H1 (cell line): ENCODE data around the gene S100A16. TPM values are rescaled to one million over a fixed set of nuclear protein-coding genes. Genes with fewer than 3 reads are reported as not detected.

ENCODE experiments used
- CTCF ChIA-PET: fragments of 300-600 bp; sonication (Branson Sonifier 250); formaldehyde crosslinking; loops from one replicate; lab custom pipeline; 2021; ENCODE audit not compliant: partially characterized antibody; lab: Charles Lee
- POLR2A ChIA-PET: fragments of 300-600 bp; sonication (Branson Sonifier 250); formaldehyde crosslinking; loops from one replicate; lab custom pipeline; 2021; ENCODE audit warnings: inconsistent platforms; ENCODE audit not compliant: partially characterized antibody; lab: Charles Lee
- DNase-seq, 2 experiments: peaks; one replicate each; pipeline versions ENCODE4 v3.0.0 to v3.0.0-alpha.2; 2010 to 2022; ENCODE audit warnings: low spot score in 2 of 2, low read depth in 1 of 2, mixed read lengths in 1 of 2
- FAIRE-seq: peaks from 2 replicates; lab custom pipeline; 2011; peaks lifted over from hg19 to GRCh38; lab: Jason Lieb, UNC
- H2AFZ ChIP-seq: 2 replicates; pipeline ENCODE4 v1.8.1; 2012; ENCODE audit warnings: low read length, inconsistent platforms
- H2AK5ac ChIP-seq: 2 replicates; pipeline ENCODE4 v1.6.1; 2013; ENCODE audit warnings: low read depth, low read length
- H2BK120ac ChIP-seq: replicated peaks from 2 replicates; pipeline ENCODE3; 2013; ENCODE audit warnings: low read depth, low read length, inconsistent platforms
- H2BK12ac ChIP-seq: 2 replicates; pipeline ENCODE4 v1.6.1; 2013; ENCODE audit warnings: low read depth, low read length
- H2BK15ac ChIP-seq: 2 replicates; pipeline ENCODE4 v1.6.1; 2013; ENCODE audit warnings: low read length
- H2BK20ac ChIP-seq: 2 replicates; pipeline ENCODE4 v1.6.1; 2013; ENCODE audit warnings: low read length
- H2BK5ac ChIP-seq: 2 replicates; pipeline ENCODE4 v1.6.1; 2013; ENCODE audit warnings: low read depth, low read length
- H3K14ac ChIP-seq: 2 replicates; pipeline ENCODE4 v1.6.1; 2013; ENCODE audit warnings: inconsistent platforms; ENCODE audit not compliant: insufficient read length
- H3K18ac ChIP-seq: 2 replicates; pipeline ENCODE4 v1.6.1; 2013; ENCODE audit warnings: low read length; ENCODE audit errors: extremely low read depth
- H3K23ac ChIP-seq: 2 replicates; pipeline ENCODE4 v1.6.1; 2013; ENCODE audit warnings: inconsistent platforms; ENCODE audit not compliant: insufficient read length
- H3K23me2 ChIP-seq: 2 replicates; pipeline ENCODE4 v1.6.1; 2013; ENCODE audit warnings: low read depth, low read length
- H3K27ac ChIP-seq: 2 replicates; pipeline ENCODE4 v1.6.1; 2011; ENCODE audit warnings: low read depth, low read length, inconsistent platforms
- H3K27me3 ChIP-seq, 4 experiments: replicated peaks in 1 of 4; 1 replicate in 1 of 4; 2 replicates in 3 of 4; pipeline versions ENCODE4 v1.6.1 to v1.8.1; 2011 to 2013; ENCODE audit warnings: low read length in 3 of 4, mild to moderate bottlenecking in 3 of 4, inconsistent platforms in 2 of 4, mixed read lengths in 2 of 4, moderate library complexity in 1 of 4; ENCODE audit not compliant: control insufficient read depth in 3 of 4, insufficient read depth in 3 of 4; ENCODE audit errors: extremely low read depth in 1 of 4
- H3K36me3 ChIP-seq, 4 experiments: 2 replicates each; pipeline versions ENCODE4 v1.6.1 to v1.8.1; 2011 to 2013; ENCODE audit warnings: mild to moderate bottlenecking in 4 of 4, low read length in 3 of 4, moderate library complexity in 2 of 4, control low read depth in 1 of 4, inconsistent platforms in 1 of 4; ENCODE audit not compliant: insufficient read depth in 4 of 4, control insufficient read depth in 2 of 4
- H3K4ac ChIP-seq: replicated peaks from 2 replicates; pipeline ENCODE3; 2013; ENCODE audit warnings: low read length, low read depth, mixed read lengths, inconsistent platforms; ENCODE audit not compliant: insufficient read length
- H3K4me1 ChIP-seq, 4 experiments: replicated peaks in 1 of 4; 1 replicate in 1 of 4; 2 replicates in 3 of 4; pipeline versions ENCODE4 v1.6.1 to v1.8.1; 2011 to 2013; ENCODE audit warnings: low read length in 3 of 4, inconsistent platforms in 2 of 4, mixed read lengths in 1 of 4; ENCODE audit not compliant: insufficient read depth in 4 of 4, control insufficient read depth in 3 of 4
- H3K4me2 ChIP-seq, 2 experiments: 2 replicates each; pipeline versions ENCODE4 v1.6.1 to v1.8.1; 2011 to 2013; ENCODE audit warnings: low read depth in 2 of 2, low read length in 2 of 2, control low read depth in 1 of 2, inconsistent platforms in 1 of 2, mild to moderate bottlenecking in 1 of 2; ENCODE audit not compliant: insufficient read depth in 1 of 2
- H3K4me3 ChIP-seq, 4 experiments: fragments of 200-600, 300-600 bp in 1 of 4; sonication (generic), shearing (Covaris generic), sonication (Bioruptor Twin) in 1 of 4; 2 replicates each; pipeline versions ENCODE4 v1.5.1 to v1.8.1; 2011 to 2016; ENCODE audit warnings: low read length in 4 of 4, low read depth in 3 of 4, control low read depth in 2 of 4, inconsistent platforms in 2 of 4, mild to moderate bottlenecking in 2 of 4, mixed read lengths in 1 of 4, moderate library complexity in 1 of 4; ENCODE audit not compliant: insufficient read depth in 2 of 4; ENCODE audit errors: extremely low read depth in 1 of 4
- H3K56ac ChIP-seq: replicated peaks from 2 replicates; pipeline ENCODE3; 2013; ENCODE audit warnings: low read depth, mild to moderate bottlenecking, mixed read lengths, low read length, inconsistent platforms; ENCODE audit not compliant: insufficient read length
- H3K79me1 ChIP-seq: 2 replicates; pipeline ENCODE4 v1.6.1; 2013; ENCODE audit warnings: low read depth, low read length, control low read depth
- H3K79me2 ChIP-seq, 2 experiments: 2 replicates each; pipeline versions ENCODE4 v1.6.1 to v1.8.1; 2012 to 2013; ENCODE audit warnings: low read length in 2 of 2, mild to moderate bottlenecking in 2 of 2, inconsistent platforms in 1 of 2; ENCODE audit not compliant: insufficient read depth in 2 of 2, control insufficient read depth in 1 of 2
- H3K9ac ChIP-seq, 4 experiments: replicated peaks in 1 of 4; 1 replicate in 1 of 4; 2 replicates in 3 of 4; pipeline versions ENCODE4 v1.6.1 to v1.8.1; 2011 to 2013; ENCODE audit warnings: low read depth in 3 of 4, low read length in 3 of 4, control low read depth in 2 of 4, mild to moderate bottlenecking in 2 of 4, moderate library complexity in 2 of 4, inconsistent platforms in 1 of 4; ENCODE audit errors: extremely low read depth in 1 of 4
- H3K9me3 ChIP-seq, 2 experiments: 2 replicates each; pipeline versions ENCODE4 v1.6.1 to v1.8.1; 2012 to 2013; ENCODE audit warnings: mild to moderate bottlenecking in 2 of 2, moderate library complexity in 2 of 2, control low read depth in 1 of 2, inconsistent platforms in 1 of 2, low read depth in 1 of 2, low read length in 1 of 2, mixed read lengths in 1 of 2; ENCODE audit not compliant: insufficient read depth in 2 of 2
- H4K20me1 ChIP-seq, 2 experiments: replicated peaks in 1 of 2; 2 replicates each; pipeline versions ENCODE3 to v1.8.1; 2011 to 2013; ENCODE audit warnings: inconsistent platforms in 2 of 2, low read length in 2 of 2, mild to moderate bottlenecking in 1 of 2; ENCODE audit not compliant: insufficient read depth in 2 of 2, control insufficient read depth in 1 of 2
- H4K5ac ChIP-seq: 2 replicates; pipeline ENCODE4 v1.6.1; 2013; ENCODE audit warnings: low read length, low read depth, mixed read lengths, inconsistent platforms; ENCODE audit not compliant: insufficient read length
- H4K8ac ChIP-seq: 2 replicates; pipeline ENCODE4 v1.8.0; 2013; ENCODE audit warnings: mild to moderate bottlenecking, moderate library complexity, low read length, inconsistent platforms; ENCODE audit not compliant: insufficient read depth; ENCODE audit errors: extremely low read depth
- H4K91ac ChIP-seq: replicated peaks from 2 replicates; pipeline ENCODE3; 2013; ENCODE audit warnings: low read length, mixed read lengths, inconsistent platforms; ENCODE audit not compliant: insufficient read length
- CREB1 ChIP-seq: IDR thresholded peaks from 2 replicates; pipeline ENCODE4 v1.6.1; 2012; ENCODE audit warnings: inconsistent platforms
- EGR1 ChIP-seq: IDR thresholded peaks from 2 replicates; pipeline ENCODE4 v1.6.1; 2011; ENCODE audit warnings: low read depth, low read length, borderline replicate concordance
- EZH2 ChIP-seq: fragments of 200-600 bp; sonication (generic); IDR thresholded peaks from 2 replicates; pipeline ENCODE4 v1.7.1; 2012; ENCODE audit warnings: low read depth, mild to moderate bottlenecking, moderate library complexity, low read length, inconsistent platforms; ENCODE audit not compliant: severe bottlenecking
- PHF8 ChIP-seq: fragments of 200-600 bp; sonication (generic); conservative IDR thresholded peaks from 2 replicates; pipeline ENCODE4 v1.7.1; 2012; ENCODE audit warnings: low read depth, mild to moderate bottlenecking, inconsistent platforms, low read length, moderate library complexity
- RBBP5 ChIP-seq: IDR thresholded peaks from 2 replicates; pipeline ENCODE4 v1.7.1; 2012; ENCODE audit warnings: low read depth, mild to moderate bottlenecking, inconsistent platforms, low read length, moderate library complexity, borderline replicate concordance
- SP1 ChIP-seq: IDR thresholded peaks from 2 replicates; pipeline ENCODE4 v1.6.1; 2011; ENCODE audit warnings: low read depth, low read length
- SP4 ChIP-seq: IDR thresholded peaks from 2 replicates; pipeline ENCODE4 v1.6.1; 2012; ENCODE audit warnings: low read length, inconsistent platforms
- TBP ChIP-seq: IDR thresholded peaks from 2 replicates; pipeline ENCODE4 v1.6.1; 2011; ENCODE audit warnings: low read depth, low read length, improper control_type of control experiment
- WGBS, 2 experiments: shearing (Covaris generic) in 1 of 2; methylation state at CpG; one replicate each; pipeline versions ENCODE4 v1.1.6 to v1.1.7; 2013 to 2015; ENCODE audit warnings: low lambda C conversion rate in 2 of 2, mixed read lengths in 2 of 2, inconsistent platforms in 1 of 2, low coverage in 1 of 2, missing lambda C conversion rate in 1 of 2; ENCODE audit not compliant: insufficient replicate concordance in 2 of 2, insufficient coverage in 1 of 2, insufficient read length in 1 of 2; ENCODE audit errors: extremely low coverage in 1 of 2, missing lambda C conversion rate in 1 of 2; 5-methylcytosine and 5-hydroxymethylcytosine counted together
- polyA plus RNA-seq, 7 experiments: library from polyadenylated mRNA; depleted of rRNA in 3 of 7; stranded (reverse) in 5 of 7; unstranded in 2 of 7; fragments of >200 nt in 5 of 7; fragments of 200-250 nt in 2 of 7; gene quantifications; 1 replicate in 5 of 7; 2 replicates in 1 of 7; 4 replicates in 1 of 7; pipeline versions ENCODE4 v1.2.1 to v1.2.3, GENCODE V29; 2011 to 2013; ENCODE audit warnings: missing spikeins in 2 of 7, mixed read lengths in 2 of 7
- total RNA-seq: library from RNA; stranded (reverse); fragmentation: NEBNext Ultra II Directional; extraction: Animal tissue kit (Norgen Biotek cat#: 25700); gene quantifications from 2 replicates; pipeline ENCODE4 v1.2.1, GENCODE V29; 2021
- TF ChIP-seq, protein P1 (sequence below): IDR thresholded peaks from 2 replicates; pipeline ENCODE4 v1.6.1; 2011; ENCODE audit warnings: low read depth, mild to moderate bottlenecking, low read length; ENCODE audit not compliant: insufficient read depth

S100A16 gene
- total and polyA plus RNA-seq, 2 of the 8 experiments (the other 6 are each of a cell fraction or from before 2014, with no cell fraction given) = 14.9 to 61.4 TPM

DNA sequence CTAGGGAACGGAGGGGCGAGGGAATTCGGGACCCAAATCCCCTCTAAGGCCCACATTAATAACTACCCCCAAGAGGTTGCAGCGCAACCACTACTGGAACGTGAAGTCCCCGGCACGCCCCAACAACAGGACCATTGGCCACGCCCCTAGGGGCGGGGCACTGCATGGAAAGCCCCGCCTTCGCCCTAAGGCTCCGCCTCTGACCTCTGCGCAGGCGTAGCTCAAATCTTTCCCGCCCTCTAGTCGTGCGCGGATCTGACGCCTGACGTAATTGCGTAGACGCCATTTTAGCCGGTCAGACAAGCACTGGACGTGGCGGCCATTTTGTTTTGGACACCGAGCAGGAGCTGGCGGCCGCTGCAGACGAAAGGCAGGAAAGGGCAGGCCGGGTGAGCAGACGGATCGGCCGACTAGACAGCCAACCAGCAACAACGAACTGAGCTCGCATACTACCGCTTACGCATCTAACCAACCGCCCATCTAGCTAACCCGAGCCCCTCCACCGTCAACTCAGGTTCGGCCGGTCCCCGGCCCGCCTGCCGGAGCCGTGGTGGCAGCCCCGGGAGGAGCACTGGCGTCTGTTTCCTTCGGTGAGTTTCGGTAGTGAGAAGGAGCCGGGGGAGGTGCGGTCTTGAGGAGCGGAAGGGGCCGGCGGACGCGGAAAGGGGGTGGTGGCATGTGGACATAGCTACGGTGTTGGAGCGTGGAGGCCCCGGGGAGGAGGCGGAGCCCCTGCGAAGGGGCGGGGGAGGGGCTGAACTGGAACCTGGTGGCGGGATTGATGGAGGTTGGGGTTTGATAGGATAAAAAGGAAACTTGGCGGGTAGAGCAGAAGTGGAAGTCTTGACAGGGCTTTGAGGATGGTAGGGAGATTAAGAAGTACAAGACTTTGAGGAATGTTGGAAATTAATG lies 21.1 kb upstream of the S100A16 start, which contains the start of gene CHTOP:
CHTOP (plus strand) TSS at position 313 of the 912 bp plus-strand sequence. CDS start 2,523 bp downstream, outside the sequence.
- H3K18ac ChIP-seq = peak within 1 kb of the TSS; percentile 73
- WGBS, 2 experiments = 2% methylated on average over 62 of the region's 65 CpGs; no CpG with 5 or more reads in 1 of the 2 experiments
- H3K9me3 ChIP-seq = no peaks in the 10 kb centered on the region
- peak within 1 kb of the TSS; percentile 30; the same call in 1 of the 2 replicates for H2AFZ ChIP-seq
- ChIA-PET CTCF (interaction anchor here (0.8 to 2.9 kb wide), 18 partner anchors 7 to 279 kb away, joined by 3 to 13 read pairs (median 3); partner anchors contain the start of genes S100A13 and S100A6), POLR2A (interaction anchor here (0.7 to 15.6 kb wide), 51 partner anchors 8 to 586 kb away, joined by 3 to 261 read pairs (median 4); partner anchors contain the start of genes CRTC2, ILF2, INTS3 and S100A14)
- peaks cover 0 to 5% (median 5%) of the 10 kb centered on the region in 4 experiments; a peak in 5 of 7 replicates for H3K4me1 ChIP-seq
- peaks cover 0 to 39% of the 10 kb centered on the region in 2 experiments; a peak in 3 of 4 replicates for H3K79me2 ChIP-seq
- H3K79me1 ChIP-seq = no peaks in the 10 kb centered on the region
- peak within 1 kb of the TSS; percentile 96 for H3K56ac ChIP-seq
- H4K5ac ChIP-seq = peak within 1 kb of the TSS; percentile 98
- DNase-seq (peak; percentile 98 to 100), FAIRE-seq (peak; percentile 36)
- peak within 1 kb of the TSS; percentile 5 for H3K14ac ChIP-seq
- H2BK20ac ChIP-seq = no peak within 1 kb of the TSS
- peak within 1 kb of the TSS; percentile 73 to 100 (median 97) for H3K4me3 ChIP-seq
- peak within 1 kb of the TSS; percentile 94 to 100 (median 100) for H3K9ac ChIP-seq
- H3K4ac ChIP-seq = peak within 1 kb of the TSS; percentile 96
- peak within 1 kb of the TSS; percentile 100; the same call in 1 of the 2 replicates for H2BK15ac ChIP-seq
- peaks cover 21 to 32% (median 28%) of the 10 kb centered on the region in 4 experiments for H3K36me3 ChIP-seq
- no peaks in the 10 kb centered on the region; the same call in 1 of the 2 replicates for H3K23me2 ChIP-seq
- peak within 1 kb of the TSS; percentile 98 for H4K91ac ChIP-seq
- peak within 1 kb of the TSS; percentile 33 to 71 for H3K4me2 ChIP-seq
- H2BK5ac ChIP-seq = peak within 1 kb of the TSS; percentile 98
- no peaks in the 10 kb centered on the region for H3K27me3 ChIP-seq
- H4K20me1 ChIP-seq = peaks cover 0 to 1% of the 10 kb centered on the region in 2 experiments
- H3K27ac ChIP-seq = peak within 1 kb of the TSS; percentile 100
- peak within 1 kb of the TSS; percentile 77; the same call in 1 of the 2 replicates for H2AK5ac ChIP-seq
- peak within 1 kb of the TSS; percentile 77; the same call in 1 of the 2 replicates for H2BK12ac ChIP-seq
- peak within 1 kb of the TSS; percentile 100; the same call in 1 of the 2 replicates for H4K8ac ChIP-seq
- peak within 1 kb of the TSS; percentile 25 for H2BK120ac ChIP-seq
- no peak within 1 kb of the TSS for H3K23ac ChIP-seq
- peak; percentile 90 for TF ChIP-seq CREB1
- no peak for TF ChIP-seq EZH2
- TF ChIP-seq RBBP5 = peak; percentile 76; the same call in 1 of the 2 replicates
- peak; percentile 47; the same call in 1 of the 2 replicates for TF ChIP-seq SP1
- TF ChIP-seq, protein P1, sequence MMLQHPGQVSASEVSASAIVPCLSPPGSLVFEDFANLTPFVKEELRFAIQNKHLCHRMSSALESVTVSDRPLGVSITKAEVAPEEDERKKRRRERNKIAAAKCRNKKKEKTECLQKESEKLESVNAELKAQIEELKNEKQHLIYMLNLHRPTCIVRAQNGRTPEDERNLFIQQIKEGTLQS = no peak
- TF ChIP-seq TBP = peak; percentile 83
- TF ChIP-seq SP4 = peak; percentile 94
- no peak; the same call in 1 of the 2 replicates for TF ChIP-seq EGR1
- TF ChIP-seq PHF8 = peak; percentile 98
